GM18499 (cell line): ENCODE data around the gene FARSA.
"Not testable (repeated sequence)": the region's sequence is repeated elsewhere in the genome, so short reads cannot be mapped to it uniquely, and the experiment has no call there.

Experiments
- ATAC-seq: cut with Tn5 transposase; IDR thresholded peaks from one replicate; pipeline ENCODE4 v1.9.1; 2021; ENCODE audit warnings: moderate number of reproducible peaks; ENCODE audit not compliant: insufficient read depth, unreplicated experiment

FARSA gene

GRCh38 chr19:12933287-12934072 is at the start of gene FARSA:
FARSA (minus strand) TSS chr19:12933711; CDS start chr19:12933696, 15 bp downstream.
- ATAC-seq: no peak

GRCh38 chr19:12983091-12983490 is 49.6 kb upstream of the FARSA start:
- ATAC-seq: no peak

- no peak for ATAC-seq
These were observed 49.1 kb upstream of the FARSA start for GRCh38 chr19:12982648-12983047.

DNA sequence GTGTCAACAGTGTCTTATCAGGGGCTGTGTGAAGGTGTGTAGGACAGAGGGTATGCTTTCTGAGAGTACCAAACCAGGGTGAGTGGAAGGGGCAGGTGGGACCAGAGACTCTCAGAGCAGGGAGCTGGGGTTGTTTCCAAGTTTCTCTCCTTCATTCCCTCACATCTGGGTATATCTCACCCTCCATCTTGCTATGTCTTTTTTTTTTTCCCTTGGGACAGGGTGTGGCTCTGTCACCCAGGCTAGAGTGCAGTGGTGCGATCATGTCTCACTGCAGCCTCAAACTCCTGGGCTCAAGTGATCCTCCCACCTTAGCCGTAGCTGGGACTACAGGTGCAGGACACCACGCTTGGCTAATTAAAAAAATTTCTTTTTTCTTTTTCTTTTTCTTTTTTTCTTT is 46.5 kb upstream of the FARSA start:
- ATAC-seq: no peak

DNA sequence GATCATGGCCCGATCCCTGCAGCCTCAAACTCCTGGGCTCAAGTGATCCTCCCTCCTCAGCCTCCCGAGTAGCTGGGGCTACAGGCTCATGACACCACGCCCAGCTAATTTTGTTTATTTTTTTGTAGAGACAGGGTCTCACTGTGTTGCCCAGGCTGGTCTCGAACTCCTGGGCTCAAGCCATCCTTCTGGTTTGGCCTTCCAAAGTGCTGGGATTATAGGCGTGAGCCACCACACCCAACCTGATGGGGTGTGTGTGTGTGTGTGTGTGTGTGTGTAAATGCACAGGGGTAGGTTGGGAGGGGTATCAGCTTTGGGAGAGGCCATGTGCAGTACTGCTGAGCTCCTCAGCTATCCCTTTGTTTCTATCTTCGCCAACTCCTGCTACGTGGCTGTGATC is 42.6 kb upstream of the FARSA start:
- not testable (repeated sequence) for ATAC-seq

- no peak for ATAC-seq
These were observed 41.8 kb upstream of the FARSA start for GRCh38 chr19:12975221-12975741.

DNA sequence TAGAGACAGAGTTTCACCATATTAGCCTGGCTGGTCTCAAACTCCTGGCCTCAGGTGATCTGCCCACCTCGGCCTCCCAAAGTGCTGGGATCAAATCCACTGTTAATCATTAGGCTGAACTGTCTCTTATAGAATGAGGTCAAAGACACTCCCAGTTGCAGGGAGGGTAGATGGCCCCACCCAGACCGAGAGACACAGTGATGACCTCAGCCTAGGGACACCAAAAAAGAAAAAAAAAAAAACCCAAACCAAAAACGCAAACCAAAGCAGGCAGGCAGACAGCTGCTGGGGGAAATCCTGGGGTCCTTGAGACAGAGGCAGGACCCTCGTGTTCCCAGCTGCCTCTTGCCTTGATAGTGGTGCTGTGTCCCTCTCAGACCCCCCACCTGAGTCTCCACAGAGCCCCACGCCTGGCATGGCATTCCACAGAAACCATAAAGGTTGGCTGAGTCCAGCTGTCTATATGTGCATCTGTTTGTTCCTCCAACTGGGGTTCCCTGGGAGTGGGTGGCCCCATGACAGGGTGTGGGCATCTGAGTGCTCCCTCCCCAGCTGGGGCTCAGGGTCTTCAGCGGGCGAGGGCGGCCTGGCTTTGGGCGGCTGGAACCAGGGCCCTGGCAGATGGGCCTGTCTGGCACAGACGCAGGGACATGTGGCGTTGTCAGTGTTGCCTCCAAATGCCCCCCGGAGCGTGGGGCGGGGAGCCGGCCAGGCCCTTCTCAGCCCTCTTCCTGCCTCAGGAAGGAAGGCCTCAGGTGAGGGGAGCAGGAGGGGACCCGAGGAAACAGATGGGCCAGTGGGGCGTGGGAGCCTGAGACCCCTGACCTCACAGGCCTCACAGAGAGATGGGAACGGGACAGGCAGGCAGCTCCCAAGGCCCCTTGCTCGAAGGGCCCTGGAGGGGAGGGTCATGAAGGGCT is 41.0 kb upstream of the FARSA start:
- ATAC-seq: no peak

DNA sequence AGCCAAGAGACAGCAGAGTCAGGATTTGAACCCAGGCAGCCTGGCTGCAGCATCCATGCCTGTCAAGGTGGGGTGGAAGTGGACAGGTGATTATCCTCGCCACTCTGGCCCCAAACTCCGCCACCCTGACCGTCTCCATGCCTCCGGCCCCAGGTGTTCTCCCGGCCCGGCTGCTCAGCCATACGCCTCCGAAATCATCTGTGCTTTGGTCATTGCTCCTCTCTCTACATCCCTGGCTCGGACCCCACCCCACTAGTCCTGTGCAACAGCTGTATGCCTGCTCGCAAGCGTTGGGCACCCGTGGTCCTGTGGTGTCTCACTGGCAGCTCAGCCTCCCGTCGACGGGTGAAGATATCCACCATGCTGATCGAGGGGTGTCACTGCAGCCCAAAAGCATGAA is 39.7 kb upstream of the FARSA start:
- no peak for ATAC-seq

DNA sequence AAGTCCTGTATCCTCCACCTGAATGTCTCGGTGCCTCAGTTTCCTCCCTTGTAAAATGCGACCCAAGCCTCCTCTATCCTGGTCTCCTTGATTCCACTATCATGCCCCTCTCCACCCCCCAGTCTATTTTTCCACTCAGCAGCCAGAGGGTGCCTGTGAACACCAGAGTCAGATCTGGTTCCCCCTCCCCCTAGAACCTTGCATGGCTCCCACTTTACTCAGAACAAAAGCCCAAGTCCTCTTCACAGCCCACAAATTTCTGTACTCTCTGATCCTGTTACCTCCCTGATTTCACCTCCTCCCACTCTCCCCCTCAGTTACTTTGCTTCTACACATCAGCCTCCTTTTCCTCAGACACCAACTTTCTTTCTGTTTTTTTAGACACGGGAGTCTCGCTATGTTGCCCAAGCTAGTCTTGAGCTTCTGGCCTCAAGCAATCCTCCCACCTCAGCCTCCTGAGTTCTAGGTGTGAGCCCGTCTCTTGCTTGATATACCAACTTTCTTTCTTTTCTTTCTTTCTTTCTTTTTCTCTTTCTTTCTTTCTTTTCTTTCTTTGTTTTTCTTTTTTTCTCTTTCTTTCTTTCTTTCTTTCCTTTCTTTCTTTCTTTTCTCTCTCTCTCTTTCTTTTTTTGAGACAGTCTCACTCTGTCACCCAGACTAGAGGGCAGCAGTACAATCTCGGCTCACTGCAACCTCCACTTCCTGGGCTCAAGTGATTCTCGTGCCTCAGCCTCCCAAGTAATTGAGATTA is 36.7 kb upstream of the FARSA start:
- ATAC-seq: no peak

DNA sequence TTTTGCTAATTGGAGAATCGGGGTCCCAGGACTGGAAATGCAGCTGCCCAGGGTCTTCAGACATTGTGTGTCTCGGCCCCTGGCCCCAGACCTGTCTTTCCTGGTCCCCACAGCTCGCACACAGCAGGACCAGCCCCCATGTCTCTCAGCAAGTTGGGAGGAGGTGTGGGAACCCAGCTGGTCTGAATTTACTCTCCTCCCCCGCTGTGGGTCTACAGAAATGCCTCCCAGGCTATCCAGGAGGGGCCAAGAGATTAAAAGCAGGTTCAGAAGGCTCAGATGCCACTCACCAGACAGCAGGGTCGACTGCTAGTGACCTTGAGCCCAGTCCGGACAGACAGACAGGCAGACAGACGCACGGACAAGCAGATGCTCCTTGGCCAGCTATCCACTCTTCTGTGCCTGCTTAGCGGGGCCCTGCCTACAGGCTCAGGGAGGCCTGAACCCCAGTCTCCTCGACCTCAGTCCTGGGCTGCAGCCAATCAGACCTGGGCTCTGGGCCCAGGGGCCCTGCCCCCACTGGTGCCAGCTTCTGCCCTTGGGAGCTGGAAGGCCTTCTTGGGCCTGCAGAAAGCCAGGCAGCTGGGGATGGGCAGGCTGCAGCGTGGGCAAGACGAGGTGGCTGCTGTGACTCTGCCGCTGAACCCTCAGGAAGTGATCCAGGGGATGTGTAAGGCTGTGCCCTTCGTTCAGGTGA is 35.9 kb upstream of the FARSA start, which contains the start of gene DAND5:
TSS of gene DAND5 (plus strand) at position 285 of the 697 bp plus-strand sequence. CDS start at position 370, 85 bp downstream.
- ATAC-seq: no peak

GRCh38 chr19:12967907-12968306 is 34.4 kb upstream of the FARSA start:
- ATAC-seq: no peak

GRCh38 chr19:12965812-12966135 is 32.3 kb upstream of the FARSA start:
- no peak for ATAC-seq

DNA sequence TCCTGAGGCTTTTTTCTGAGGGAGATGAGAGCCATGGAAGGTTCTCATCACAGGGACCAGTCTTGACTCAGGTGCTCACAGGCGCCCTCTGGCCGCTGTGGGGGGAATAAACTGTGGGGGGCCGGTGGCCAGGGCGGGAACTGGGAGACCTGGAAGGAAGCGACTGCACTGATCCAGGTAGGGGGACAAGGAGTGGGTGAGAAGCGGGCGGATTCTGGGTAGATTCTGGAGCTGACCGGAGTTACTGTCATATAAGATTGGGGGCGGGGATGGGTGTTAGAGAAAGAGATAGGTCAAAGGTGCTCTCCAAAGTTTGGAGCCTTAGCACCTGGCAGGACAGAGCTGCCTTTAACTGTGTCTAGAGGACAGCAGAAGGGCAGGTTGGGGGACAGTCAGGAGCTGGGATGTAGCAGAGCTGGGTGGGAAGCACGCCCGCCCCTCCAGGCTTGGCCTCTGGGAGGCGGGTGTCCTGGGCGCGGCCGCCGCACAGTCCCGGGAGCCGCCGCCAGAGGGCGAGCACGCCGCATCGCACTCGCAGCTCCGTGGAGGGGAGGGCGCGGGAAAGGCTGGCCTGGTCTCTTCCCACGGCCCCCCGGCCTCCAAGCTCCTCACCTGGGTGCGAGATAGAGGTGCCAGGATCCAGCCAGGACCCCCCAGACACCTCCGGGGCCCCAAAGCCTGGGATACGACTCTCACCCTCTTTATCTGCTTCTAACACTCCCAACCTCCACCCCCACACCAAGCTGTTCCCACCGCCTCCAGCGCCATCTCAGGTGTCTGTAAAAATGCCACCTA is 31.7 kb upstream of the FARSA start:
- no peak for ATAC-seq

DNA sequence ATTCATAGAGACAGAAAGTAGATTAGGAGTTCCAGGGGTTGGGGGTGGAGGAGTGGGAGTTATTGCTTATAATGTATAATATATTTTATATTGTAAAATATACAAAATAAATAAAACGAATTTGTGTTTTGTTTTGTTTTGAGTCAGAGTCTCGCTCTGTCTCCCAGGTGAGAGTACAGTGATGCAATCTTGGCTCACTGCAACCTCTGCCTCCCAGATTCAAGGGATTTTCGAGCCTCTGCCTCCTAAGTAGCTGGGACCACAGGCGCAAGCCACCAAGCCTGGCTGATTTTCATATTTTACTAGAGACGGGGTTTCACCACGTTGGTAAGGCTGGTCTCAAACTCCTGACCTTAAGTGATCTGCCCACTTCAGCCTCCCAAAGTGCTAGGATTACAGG is 26.0 kb upstream of the FARSA start:
- no peak for ATAC-seq

GRCh38 chr19:12957389-12957952 is 24.0 kb upstream of the FARSA start:
- ATAC-seq: not testable (repeated sequence)

DNA sequence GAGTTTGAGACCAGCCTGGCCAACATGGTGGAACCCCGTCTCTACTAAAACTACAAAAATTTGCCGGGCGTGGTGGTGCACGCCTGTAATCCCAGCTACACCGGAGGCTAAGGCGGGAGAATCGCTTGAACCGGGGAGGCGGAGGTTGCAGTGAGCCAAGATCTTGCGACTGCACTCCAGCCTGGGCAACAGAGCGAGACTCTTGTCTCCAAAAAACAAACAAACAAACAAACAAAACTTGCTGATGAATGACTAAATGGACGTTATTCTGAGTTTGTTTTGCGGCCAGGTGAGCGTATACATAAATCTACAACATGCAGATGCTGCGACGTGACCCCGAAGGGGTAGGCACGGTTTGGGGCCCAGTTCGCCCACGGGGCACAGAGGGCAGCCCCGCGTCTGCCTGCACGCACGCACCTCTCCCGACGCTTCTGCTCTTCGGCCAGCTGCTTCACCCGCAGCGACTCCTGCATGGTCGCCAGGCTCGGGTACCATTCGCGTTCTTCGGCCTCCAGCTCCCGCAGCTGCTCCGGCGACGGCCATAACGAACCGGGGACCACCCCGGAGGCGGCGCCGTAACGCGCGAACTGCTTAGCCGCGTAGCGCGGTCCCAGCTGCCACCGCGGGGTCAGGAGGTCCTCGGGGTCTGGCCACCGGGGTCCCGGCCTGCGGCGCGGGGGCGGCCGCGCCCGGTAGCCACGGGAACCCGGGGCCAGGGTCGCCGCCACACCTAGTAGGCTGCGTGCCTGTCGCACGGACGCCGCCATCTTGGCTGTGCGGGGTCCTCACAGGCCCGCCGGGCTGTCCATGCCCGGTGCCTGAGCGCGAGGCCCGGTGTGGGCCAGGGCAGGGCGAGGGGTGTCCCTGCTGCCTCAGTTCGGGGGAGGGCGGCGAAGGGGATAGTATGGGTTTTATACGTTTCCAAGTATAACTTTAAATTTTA is 23.2 kb upstream of the FARSA start, which contains the start of gene GADD45GIP1:
TSS of gene GADD45GIP1 (minus strand) at position 778 of the 943 bp plus-strand sequence. CDS start at position 767, 11 bp downstream.
- ATAC-seq: no peak

DNA sequence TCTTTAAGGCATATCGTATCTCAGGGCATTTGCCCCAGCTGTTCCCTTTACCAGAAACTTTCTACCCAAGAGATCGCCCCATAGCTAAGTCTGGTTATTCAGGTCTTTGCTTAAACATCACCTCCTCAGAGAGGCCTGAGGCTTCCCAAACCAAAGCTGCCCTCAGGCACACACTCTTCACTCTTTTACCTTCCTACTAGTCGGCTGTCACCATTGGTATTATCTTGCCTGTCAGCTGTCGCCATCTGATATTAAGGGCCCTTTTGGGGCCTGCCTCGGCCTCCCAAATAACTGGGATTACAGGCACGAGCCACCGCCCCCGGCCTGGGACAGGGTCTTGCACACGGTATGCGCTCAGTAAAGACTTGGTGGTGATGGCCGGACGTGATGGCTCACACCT is 22.5 kb upstream of the FARSA start:
- ATAC-seq: no peak
